GM21515 (cell line): ENCODE measurements around the gene TTC28.

Experiments
- ATAC-seq: cut with Tn5 transposase; IDR thresholded peaks from one replicate; pipeline ENCODE4 v1.9.1; 2021; ENCODE audit not compliant: unreplicated experiment

The TTC28 gene

GRCh38 chr22:28442711-28443525 is 236.7 kb downstream of the TTC28 start:
- no peak for ATAC-seq

- ATAC-seq = no peak
Measured at GRCh38 chr22:28442264-28442710, 237.4 kb downstream of the TTC28 start.

GRCh38 chr22:28441720-28442263 is 237.8 kb downstream of the TTC28 start:
- no peak for ATAC-seq

GRCh38 chr22:28440592-28441390 is 238.8 kb downstream of the TTC28 start:
- no peak for ATAC-seq

GRCh38 chr22:28438183-28438768 is 241.4 kb downstream of the TTC28 start:
- no peak for ATAC-seq

GRCh38 chr22:28435982-28436381 is 243.7 kb downstream of the TTC28 start:
- ATAC-seq = no peak

GRCh38 chr22:28435140-28435768 is 244.4 kb downstream of the TTC28 start:
- no peak for ATAC-seq

- no peak for ATAC-seq
Measured at GRCh38 chr22:28430466-28431025, 249.1 kb downstream of the TTC28 start.

- ATAC-seq = no peak
Measured at GRCh38 chr22:28429711-28430110, 249.9 kb downstream of the TTC28 start.

- no peak for ATAC-seq
Measured at GRCh38 chr22:28428271-28428670, 251.4 kb downstream of the TTC28 start.

GRCh38 chr22:28426346-28427132 is 253.1 kb downstream of the TTC28 start:
- no peak for ATAC-seq

GRCh38 chr22:28425211-28425610 is 254.4 kb downstream of the TTC28 start:
- ATAC-seq = no peak

GRCh38 chr22:28424427-28425080 is 255.1 kb downstream of the TTC28 start:
- no peak for ATAC-seq

GRCh38 chr22:28419919-28420318 is 259.7 kb downstream of the TTC28 start:
- ATAC-seq = no peak

GRCh38 chr22:28418008-28418407 is 261.6 kb downstream of the TTC28 start:
- no peak for ATAC-seq

- ATAC-seq = no peak
Measured at GRCh38 chr22:28417431-28417830, 262.2 kb downstream of the TTC28 start.

GRCh38 chr22:28414913-28415312 is 264.7 kb downstream of the TTC28 start:
- no peak for ATAC-seq

- no peak for ATAC-seq
Measured at GRCh38 chr22:28413612-28414399, 265.8 kb downstream of the TTC28 start.

GRCh38 chr22:28412109-28412508 is 267.5 kb downstream of the TTC28 start:
- ATAC-seq = no peak
